Stimulated activated CD4-positive, alpha-beta T cell treated with anti-CD3 and anti-CD28 coated beads, Interleukin-1b, Interleukin-23, amount 100 ng/mL, for 1 hour (primary cell): ENCODE results near the gene SPRYD3.

Source experiments
- DNase-seq, 2 donors: peaks; one replicate each; pipeline ENCODE4 v3.0.0-alpha.2; 2020; ENCODE audit warnings: low read depth in 2 of 2

SPRYD3 gene

DNA sequence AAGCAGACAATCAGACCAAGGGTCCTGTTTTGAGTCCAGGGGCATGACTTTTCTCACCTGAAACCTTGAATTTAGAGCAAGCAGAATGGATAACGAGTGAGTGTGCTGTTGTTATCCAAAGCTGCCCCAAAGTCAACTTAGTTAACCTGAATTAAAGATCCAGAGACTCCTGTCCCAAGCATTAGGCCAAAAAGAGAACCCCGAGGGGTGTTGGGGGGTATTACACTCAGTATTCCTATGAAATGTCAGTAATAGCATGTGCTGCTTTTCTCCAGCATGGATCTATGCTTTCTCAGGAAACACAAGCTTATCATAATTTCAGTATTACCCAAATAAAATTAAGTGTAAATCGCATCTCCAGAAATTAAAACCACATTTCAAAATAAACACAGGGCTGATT, 53.9 kb downstream of the SPRYD3 start:
- no peak for DNase-seq

DNA sequence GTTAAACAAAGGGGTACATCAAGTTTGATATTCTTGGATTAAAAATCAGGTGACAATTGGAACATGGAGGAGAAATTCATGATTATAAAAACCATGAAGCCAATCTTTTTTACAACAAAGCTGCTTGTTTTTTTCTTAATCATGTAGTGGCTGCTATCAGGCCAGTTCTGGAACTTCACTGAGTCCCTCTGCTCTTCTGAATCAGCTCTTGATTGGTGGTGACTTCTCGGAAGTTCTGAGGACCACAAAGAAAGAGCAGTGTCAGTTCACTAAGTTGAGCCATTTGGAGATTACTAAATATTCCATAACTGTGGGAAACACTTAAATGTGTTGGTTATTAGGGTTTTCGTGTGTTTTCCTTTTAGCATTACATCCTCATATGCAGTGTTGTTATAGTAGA, 64.5 kb downstream of the SPRYD3 start:
- no peak for DNase-seq
